ENCODE measurements around the gene GUSB.
"Not testable (repeated sequence)": the region's sequence is repeated elsewhere in the genome, so short reads cannot be mapped to it uniquely, and the experiment has no call there.

Gene GUSB

GRCh38 chr7:66007232-66007631, 25.2 kb upstream of the GUSB start:
- Histone ChIP-seq H3K4me1 (no peaks in the 10 kb centered on the region), H3K9me3 (ENCODE audit: control insufficient read depth, low read length) (no peaks in the 10 kb centered on the region), H3K4me3 (ENCODE audit: low read depth, low read length) (no peak overlapping the region), H2AFZ (no peak overlapping the region), H3K9ac (no peak overlapping the region), H3K4me2 (ENCODE audit: low read length) (no peak overlapping the region), H3K27me3 (ENCODE audit: control insufficient read depth, insufficient read depth, low read length) (no peaks in the 10 kb centered on the region), H3K27ac (no peak overlapping the region), H3K79me2 (no peaks in the 10 kb centered on the region), H3K36me3 (ENCODE audit: control insufficient read depth, insufficient read depth, low read length) (no peaks in the 10 kb centered on the region)
- no peak for TF ChIP-seq CTCF (IDR thresholded peaks at IDR 0.05)

DNA sequence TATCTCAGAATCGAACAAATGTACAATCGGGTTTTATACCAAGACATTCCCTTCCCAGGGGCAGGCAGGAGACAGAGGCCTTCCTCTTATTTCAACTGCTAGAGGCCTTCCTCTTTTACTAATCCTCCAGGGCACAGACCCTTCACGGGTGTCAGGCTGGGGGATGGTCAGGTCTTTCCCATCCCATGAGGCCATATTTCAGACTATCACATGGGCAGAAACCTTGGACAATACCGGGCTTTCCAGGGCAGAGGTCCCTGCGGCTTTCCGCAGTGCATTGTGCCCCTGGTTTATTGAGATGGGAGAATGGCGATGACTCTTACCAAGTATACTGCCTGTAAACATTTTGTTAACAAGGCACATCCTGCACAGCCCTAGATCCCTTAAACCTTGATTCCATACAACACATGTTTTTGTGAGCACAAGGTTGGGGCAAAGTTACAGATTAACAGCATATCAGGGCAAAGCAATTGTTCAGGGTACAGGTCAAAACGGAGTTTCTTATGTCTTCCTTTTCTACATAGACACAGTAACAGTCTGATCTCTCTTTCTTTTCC, 23.2 kb upstream of the GUSB start:
- not testable (repeated sequence) for H3K79me2 ChIP-seq; H3K4me1 ChIP-seq; H3K4me2 ChIP-seq (ENCODE audit: low read length); H3K9ac ChIP-seq; H3K36me3 ChIP-seq (ENCODE audit: control insufficient read depth, insufficient read depth, low read length); H3K4me3 ChIP-seq (ENCODE audit: low read depth, low read length); H2AFZ ChIP-seq; H3K27me3 ChIP-seq (ENCODE audit: control insufficient read depth, insufficient read depth, low read length); H3K9me3 ChIP-seq (ENCODE audit: control insufficient read depth, low read length); H3K27ac ChIP-seq

DNA sequence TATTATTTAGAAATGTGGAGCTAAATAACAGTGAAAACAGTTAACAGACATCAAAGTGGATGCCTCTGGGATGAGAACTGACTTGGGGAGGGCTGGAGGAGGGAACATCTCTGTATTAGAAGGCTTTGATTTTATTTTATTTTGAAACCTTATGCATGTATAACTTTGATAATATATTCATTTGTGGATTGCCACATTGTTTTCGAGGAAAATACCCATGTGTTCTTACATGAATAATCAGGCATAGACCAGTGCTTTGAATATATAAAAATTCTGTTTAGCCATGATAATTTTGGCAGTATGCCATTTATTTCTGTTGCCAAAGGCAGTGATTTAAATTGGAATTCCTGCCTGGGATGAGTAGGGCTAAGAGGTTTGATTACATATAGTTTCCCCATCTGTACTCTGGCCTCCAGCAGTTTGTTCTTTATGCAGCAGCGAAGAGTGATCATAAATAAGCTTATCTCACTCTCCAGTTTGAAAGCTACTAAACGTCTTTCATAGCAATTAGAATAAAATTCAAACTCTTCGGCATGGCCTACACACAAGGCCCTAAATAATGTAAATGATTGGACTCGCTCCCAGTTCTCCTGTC, 18.9 kb upstream of the GUSB start:
- not testable (repeated sequence) for H3K27me3 ChIP-seq (ENCODE audit: control insufficient read depth, insufficient read depth, low read length); H3K4me1 ChIP-seq; H3K27ac ChIP-seq; H3K4me3 ChIP-seq (ENCODE audit: low read depth, low read length); H3K4me2 ChIP-seq (ENCODE audit: low read length); H3K9me3 ChIP-seq (ENCODE audit: control insufficient read depth, low read length); H3K9ac ChIP-seq; H3K36me3 ChIP-seq (ENCODE audit: control insufficient read depth, insufficient read depth, low read length); H2AFZ ChIP-seq; H3K79me2 ChIP-seq

DNA sequence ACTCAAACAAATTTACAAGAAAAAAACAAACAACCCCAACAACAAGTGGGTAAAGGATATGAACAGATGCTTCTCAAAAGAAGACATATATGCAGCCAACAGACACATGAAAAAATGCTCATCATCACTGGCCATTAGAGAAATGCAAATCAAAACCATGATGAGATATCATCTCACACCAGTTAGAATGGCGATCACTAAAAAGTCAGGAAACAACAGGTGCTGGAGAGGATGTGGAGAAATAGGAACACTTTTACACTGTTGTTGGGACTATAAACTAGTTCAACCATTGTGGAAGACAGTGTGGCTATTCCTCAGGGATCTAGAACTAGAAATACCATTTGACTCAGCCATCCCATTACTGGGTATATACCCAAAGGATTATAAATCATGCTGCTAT, 13.0 kb upstream of the GUSB start:
- H2AFZ ChIP-seq; H3K27me3 ChIP-seq (ENCODE audit: control insufficient read depth, insufficient read depth, low read length); H3K9ac ChIP-seq; H3K79me2 ChIP-seq; H3K9me3 ChIP-seq (ENCODE audit: control insufficient read depth, low read length); H3K27ac ChIP-seq; H3K4me3 ChIP-seq (ENCODE audit: low read depth, low read length); H3K36me3 ChIP-seq (ENCODE audit: control insufficient read depth, insufficient read depth, low read length); H3K4me2 ChIP-seq (ENCODE audit: low read length); H3K4me1 ChIP-seq: not testable (repeated sequence)

GRCh38 chr7:65992526-65992925, 10.5 kb upstream of the GUSB start:
- Histone ChIP-seq H2AFZ (no peak overlapping the region), H3K4me1 (no peaks in the 10 kb centered on the region), H3K27ac (no peak overlapping the region), H3K27me3 (ENCODE audit: control insufficient read depth, insufficient read depth, low read length) (no peaks in the 10 kb centered on the region), H3K79me2 (no peaks in the 10 kb centered on the region), H3K4me2 (ENCODE audit: low read length) (no peak overlapping the region), H3K4me3 (ENCODE audit: low read depth, low read length) (no peak overlapping the region), H3K9ac (no peak overlapping the region), H3K9me3 (ENCODE audit: control insufficient read depth, low read length) (no peaks in the 10 kb centered on the region), H3K36me3 (ENCODE audit: control insufficient read depth, insufficient read depth, low read length) (no peaks in the 10 kb centered on the region)
- no peak for TF ChIP-seq CTCF (IDR thresholded peaks at IDR 0.05)

GRCh38 chr7:65991829-65992228, 9.8 kb upstream of the GUSB start:
- not testable (repeated sequence) for H3K9me3 ChIP-seq (ENCODE audit: control insufficient read depth, low read length); H3K9ac ChIP-seq; H3K4me1 ChIP-seq; H2AFZ ChIP-seq; H3K27me3 ChIP-seq (ENCODE audit: control insufficient read depth, insufficient read depth, low read length); H3K4me2 ChIP-seq (ENCODE audit: low read length); H3K36me3 ChIP-seq (ENCODE audit: control insufficient read depth, insufficient read depth, low read length); H3K79me2 ChIP-seq; H3K4me3 ChIP-seq (ENCODE audit: low read depth, low read length); H3K27ac ChIP-seq

GRCh38 chr7:65989694-65990080, 7.7 kb upstream of the GUSB start:
- no peaks in the 10 kb centered on the region for H3K27me3 ChIP-seq (ENCODE audit: control insufficient read depth, insufficient read depth, low read length)
- H3K9me3 ChIP-seq (ENCODE audit: control insufficient read depth, low read length), result no peaks in the 10 kb centered on the region
- no peaks in the 10 kb centered on the region for H3K79me2 ChIP-seq
- no peaks in the 10 kb centered on the region for H3K36me3 ChIP-seq (ENCODE audit: control insufficient read depth, insufficient read depth, low read length)
- no peak for TF ChIP-seq CTCF (IDR thresholded peaks at IDR 0.05)
- no peak overlapping the region for H3K9ac ChIP-seq
- H2AFZ ChIP-seq, result no peak overlapping the region
- H3K4me2 ChIP-seq (ENCODE audit: low read length), result no peak overlapping the region
- no peak overlapping the region for H3K4me3 ChIP-seq (ENCODE audit: low read depth, low read length)
- no peak overlapping the region for H3K27ac ChIP-seq
- H3K4me1 ChIP-seq, result no peaks in the 10 kb centered on the region

GRCh38 chr7:65988503-65988902, 6.5 kb upstream of the GUSB start:
- H2AFZ ChIP-seq, result peak overlapping the region; percentile 28
- H3K27ac ChIP-seq; H3K9ac ChIP-seq; H3K79me2 ChIP-seq; H3K4me2 ChIP-seq (ENCODE audit: low read length); H3K27me3 ChIP-seq (ENCODE audit: control insufficient read depth, insufficient read depth, low read length); H3K4me1 ChIP-seq; H3K36me3 ChIP-seq (ENCODE audit: control insufficient read depth, insufficient read depth, low read length); H3K9me3 ChIP-seq (ENCODE audit: control insufficient read depth, low read length); H3K4me3 ChIP-seq (ENCODE audit: low read depth, low read length): not testable (repeated sequence)
